Measurements from ENCODE around the gene ADD1. TPM values are rescaled to one million over a fixed set of nuclear protein-coding genes. Genes with fewer than 3 reads are reported as not detected.
A peak's percentile ranks its signal among the peaks of the same experiment; 100 is the strongest.

Gene ADD1
- total RNA-seq, 1 experiment from 2014 or later, result 232 TPM

DNA sequence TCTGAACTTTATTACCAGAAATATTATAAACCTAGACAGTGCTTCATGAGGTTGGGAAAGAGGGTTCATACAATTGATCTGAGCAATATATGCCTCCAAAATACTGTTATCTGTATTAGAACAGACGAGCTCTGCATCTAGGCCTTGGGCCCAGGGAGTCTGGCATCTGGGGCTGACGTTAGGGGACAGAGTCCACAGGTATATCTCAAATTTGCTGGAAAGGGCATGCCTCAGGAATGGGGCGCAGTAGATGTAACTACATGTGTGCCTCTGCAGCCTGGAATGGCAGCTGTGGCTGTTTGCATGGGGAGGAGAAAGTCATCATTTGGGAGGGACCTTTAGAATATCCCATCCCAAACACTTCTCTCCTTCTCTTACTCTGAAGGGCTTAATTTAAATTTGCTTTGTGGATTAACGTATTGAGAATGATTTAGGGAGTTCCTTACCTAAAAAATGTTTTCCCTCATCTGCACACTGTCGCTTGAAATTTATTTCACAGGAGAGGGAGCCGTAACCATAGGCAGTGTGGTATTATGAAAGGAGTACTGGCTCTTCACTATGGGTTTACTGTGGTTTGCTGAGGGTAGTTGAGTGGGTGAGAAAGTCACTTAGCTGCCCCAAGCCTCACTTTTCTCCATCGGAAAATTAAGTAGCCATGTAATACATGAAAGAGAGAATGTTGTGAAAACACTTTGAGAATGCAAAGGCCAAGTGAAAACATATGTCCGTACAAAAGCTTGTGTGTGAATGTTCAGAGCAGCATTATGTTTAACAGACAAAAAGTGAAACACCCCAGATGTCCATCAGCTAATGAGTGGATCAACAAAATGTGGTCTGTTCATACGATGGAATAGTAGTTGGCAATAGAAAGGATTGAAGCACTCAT lies 5.9 kb downstream of the ADD1 start:
- BruUV-seq (replicated peaks), result no TSS peak
- peaks cover 16% of the 10 kb centered on the region for H3K4me1 ChIP-seq (ENCODE audit: insufficient read depth, low read length, poor library complexity, severe bottlenecking)
- H3K9me3 ChIP-seq (ENCODE audit: low read depth, low read length, poor library complexity, severe bottlenecking), result no peaks in the 10 kb centered on the region
- intact Hi-C loops (cut with micrococcal nuclease; ENCODE audit: unreplicated experiment), result no loop called here
- no peak overlapping the region for H3K4me3 ChIP-seq (ENCODE audit: low read depth, low read length, poor library complexity, severe bottlenecking)
- no peak overlapping the region for H3K27ac ChIP-seq (ENCODE audit: low read depth, low read length, poor library complexity, severe bottlenecking)
- H3K36me3 ChIP-seq (ENCODE audit: insufficient read depth, low read length, poor library complexity, severe bottlenecking), result peaks cover 11% of the 10 kb centered on the region
- no peak for DNase-seq (ENCODE audit: low spot score)
- no peak for TF ChIP-seq EZH2 (IDR thresholded peaks at IDR 0.05; ENCODE audit: borderline replicate concordance, low read depth, low read length, poor library complexity, severe bottlenecking)
- TF ChIP-seq, protein P1, sequence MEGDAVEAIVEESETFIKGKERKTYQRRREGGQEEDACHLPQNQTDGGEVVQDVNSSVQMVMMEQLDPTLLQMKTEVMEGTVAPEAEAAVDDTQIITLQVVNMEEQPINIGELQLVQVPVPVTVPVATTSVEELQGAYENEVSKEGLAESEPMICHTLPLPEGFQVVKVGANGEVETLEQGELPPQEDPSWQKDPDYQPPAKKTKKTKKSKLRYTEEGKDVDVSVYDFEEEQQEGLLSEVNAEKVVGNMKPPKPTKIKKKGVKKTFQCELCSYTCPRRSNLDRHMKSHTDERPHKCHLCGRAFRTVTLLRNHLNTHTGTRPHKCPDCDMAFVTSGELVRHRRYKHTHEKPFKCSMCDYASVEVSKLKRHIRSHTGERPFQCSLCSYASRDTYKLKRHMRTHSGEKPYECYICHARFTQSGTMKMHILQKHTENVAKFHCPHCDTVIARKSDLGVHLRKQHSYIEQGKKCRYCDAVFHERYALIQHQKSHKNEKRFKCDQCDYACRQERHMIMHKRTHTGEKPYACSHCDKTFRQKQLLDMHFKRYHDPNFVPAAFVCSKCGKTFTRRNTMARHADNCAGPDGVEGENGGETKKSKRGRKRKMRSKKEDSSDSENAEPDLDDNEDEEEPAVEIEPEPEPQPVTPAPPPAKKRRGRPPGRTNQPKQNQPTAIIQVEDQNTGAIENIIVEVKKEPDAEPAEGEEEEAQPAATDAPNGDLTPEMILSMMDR (conservative IDR thresholded peaks at IDR 0.05; ENCODE audit: low read depth, low read length), result no peak; the same call in 1 of the 2 replicates
- ChIA-PET POLR2A (ENCODE audit: low non-redundant PET) (no interaction called here), CTCF (no interaction called here)
- no peaks in the 10 kb centered on the region for H3K27me3 ChIP-seq (replicated peaks; ENCODE audit: insufficient read depth, low read depth, low read length, poor library complexity)

DNA sequence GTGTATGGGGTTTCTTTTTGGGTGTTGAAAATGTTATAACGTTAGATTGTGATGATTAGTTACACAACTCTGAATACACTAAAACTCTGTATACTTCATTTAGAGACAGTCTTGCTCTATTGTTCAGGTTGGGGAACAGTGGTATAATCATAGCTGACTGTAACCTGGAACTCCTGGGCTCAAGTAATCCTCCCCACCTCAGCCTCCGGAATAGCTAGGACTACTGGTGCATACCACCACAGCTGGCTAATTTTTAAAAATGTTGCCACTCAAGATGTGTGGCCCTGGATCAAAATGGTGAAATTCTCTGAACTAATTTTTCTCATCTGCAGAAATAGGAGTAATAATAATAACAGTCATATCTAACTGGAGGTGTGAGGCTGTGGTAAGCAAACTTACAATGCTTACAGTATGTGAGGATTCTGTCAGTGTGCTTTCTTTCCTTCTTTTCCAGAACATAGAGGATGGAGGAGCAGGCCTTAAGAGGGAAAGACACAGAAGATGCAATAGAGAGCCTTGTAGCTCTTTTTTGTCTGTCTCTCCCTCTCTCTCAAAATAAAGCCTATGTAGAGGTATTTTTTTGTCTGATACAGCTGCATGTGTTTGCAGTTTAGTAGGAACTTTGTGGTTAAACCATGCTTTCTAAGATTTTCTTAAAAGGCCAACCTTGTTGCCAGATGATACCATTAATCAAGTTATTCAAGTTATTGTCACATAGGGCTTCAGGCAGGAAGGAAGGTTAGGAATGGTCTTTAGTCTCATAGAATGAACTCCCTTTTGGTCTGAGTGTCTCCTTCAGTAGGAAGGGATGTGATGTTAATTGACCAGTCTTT lies 7.5 kb downstream of the ADD1 start:
- Histone ChIP-seq H3K36me3 (ENCODE audit: insufficient read depth, low read length, poor library complexity, severe bottlenecking) (peaks cover 17% of the 10 kb centered on the region), H3K27ac (ENCODE audit: low read depth, low read length, poor library complexity, severe bottlenecking) (peak overlapping the region; percentile 39), H3K9me3 (ENCODE audit: low read depth, low read length, poor library complexity, severe bottlenecking) (peaks cover 2% of the 10 kb centered on the region), H3K4me1 (ENCODE audit: insufficient read depth, low read length, poor library complexity, severe bottlenecking) (peaks cover 23% of the 10 kb centered on the region), H3K4me3 (ENCODE audit: low read depth, low read length, poor library complexity, severe bottlenecking) (no peak overlapping the region), H3K27me3 (replicated peaks; ENCODE audit: insufficient read depth, low read depth, low read length, poor library complexity) (no peaks in the 10 kb centered on the region)
- POLR2A ChIA-PET (ENCODE audit: low non-redundant PET), result no interaction called here
- no TSS peak for BruUV-seq (replicated peaks)
- intact Hi-C loops (cut with micrococcal nuclease; ENCODE audit: unreplicated experiment), result no loop called here
- TF ChIP-seq, protein P1 (conservative IDR thresholded peaks at IDR 0.05; ENCODE audit: low read depth, low read length), result no peak
- TF ChIP-seq EZH2 (IDR thresholded peaks at IDR 0.05; ENCODE audit: borderline replicate concordance, low read depth, low read length, poor library complexity, severe bottlenecking), result no peak
- CTCF ChIA-PET, result no interaction called here
- DNase-seq (ENCODE audit: low spot score), result no peak

DNA sequence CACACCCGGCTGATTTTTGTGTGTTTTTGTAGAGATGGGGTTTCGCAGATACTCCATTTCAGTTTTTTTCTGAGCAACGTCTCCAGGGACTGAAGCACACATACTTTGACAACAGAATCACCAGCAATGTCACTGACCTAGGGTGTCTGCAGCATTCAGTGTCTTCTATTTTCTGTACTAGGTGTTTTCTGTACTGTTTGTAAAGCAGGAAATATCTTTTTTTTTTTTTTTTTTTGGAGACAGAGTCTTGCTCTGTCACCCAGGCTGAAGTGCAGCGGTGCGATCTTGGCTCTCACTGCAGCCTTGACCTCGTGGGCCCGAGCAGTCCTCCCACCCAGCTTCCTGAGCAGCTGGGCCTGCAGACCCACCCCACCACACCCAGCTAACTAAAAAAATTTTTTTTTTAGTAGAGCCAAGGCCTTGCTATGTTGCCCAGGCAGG lies 8.9 kb downstream of the ADD1 start:
- Histone ChIP-seq H3K27me3 (replicated peaks; ENCODE audit: insufficient read depth, low read depth, low read length, poor library complexity) (no peaks in the 10 kb centered on the region), H3K9me3 (ENCODE audit: low read depth, low read length, poor library complexity, severe bottlenecking) (peaks cover 4% of the 10 kb centered on the region), H3K4me1 (ENCODE audit: insufficient read depth, low read length, poor library complexity, severe bottlenecking) (peaks cover 23% of the 10 kb centered on the region), H3K36me3 (ENCODE audit: insufficient read depth, low read length, poor library complexity, severe bottlenecking) (peaks cover 19% of the 10 kb centered on the region), H3K4me3 (ENCODE audit: low read depth, low read length, poor library complexity, severe bottlenecking) (no peak overlapping the region), H3K27ac (ENCODE audit: low read depth, low read length, poor library complexity, severe bottlenecking) (no peak overlapping the region)
- no TSS peak for BruUV-seq (replicated peaks)
- ChIA-PET CTCF (no interaction called here), POLR2A (ENCODE audit: low non-redundant PET) (no interaction called here)
- no peak for TF ChIP-seq EZH2 (IDR thresholded peaks at IDR 0.05; ENCODE audit: borderline replicate concordance, low read depth, low read length, poor library complexity, severe bottlenecking)
- DNase-seq (ENCODE audit: low spot score), result no peak
- intact Hi-C loops (cut with micrococcal nuclease; ENCODE audit: unreplicated experiment), result no loop called here
